HG02870 (cell line): Measurements from ENCODE around the gene IGF1.

ENCODE experiments used
- ATAC-seq: cut with Tn5 transposase; IDR thresholded peaks from one replicate; pipeline ENCODE4 v1.9.1; 2021; ENCODE audit warnings: mild to moderate bottlenecking, moderate library complexity; ENCODE audit not compliant: unreplicated experiment

IGF1 gene

DNA sequence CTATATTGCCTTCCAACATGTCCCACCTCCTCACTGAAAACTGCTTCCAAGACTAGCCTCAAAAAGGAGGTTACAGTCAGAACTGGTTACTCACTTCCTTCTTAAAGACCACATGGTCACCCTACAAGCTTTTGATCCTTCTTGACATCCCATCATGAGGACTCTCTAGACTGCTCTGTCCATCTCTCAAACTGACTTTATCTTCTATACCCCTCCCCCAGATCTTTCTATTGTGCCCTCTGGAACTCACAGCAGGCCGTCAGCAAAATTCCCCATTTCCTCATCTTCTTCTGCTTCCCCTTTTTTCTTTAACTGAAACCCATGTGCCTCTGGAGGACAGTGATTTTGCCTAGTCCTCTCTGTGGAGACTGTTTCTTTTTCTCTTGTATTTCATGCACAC lies 18.1 kb upstream of the IGF1 start:
- peak; percentile 51 for ATAC-seq

DNA sequence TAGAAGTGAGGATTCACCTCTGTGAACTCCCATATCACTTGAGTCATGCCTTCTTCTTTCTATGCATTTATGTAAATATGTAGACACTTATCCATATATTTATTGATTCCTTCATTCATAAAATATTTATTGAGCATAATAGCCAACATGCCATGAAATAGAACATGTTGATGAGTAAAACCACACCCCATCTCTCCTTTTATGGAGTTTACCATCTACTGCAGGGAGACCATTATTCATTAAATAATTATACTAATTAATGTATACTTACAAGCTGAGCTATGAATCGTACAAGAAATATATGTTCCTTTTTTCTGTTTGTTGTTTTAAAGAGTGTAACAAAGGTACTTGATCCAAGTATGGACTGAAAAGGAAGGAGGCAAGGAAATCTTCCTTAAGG lies 17.4 kb upstream of the IGF1 start:
- ATAC-seq = no peak

DNA sequence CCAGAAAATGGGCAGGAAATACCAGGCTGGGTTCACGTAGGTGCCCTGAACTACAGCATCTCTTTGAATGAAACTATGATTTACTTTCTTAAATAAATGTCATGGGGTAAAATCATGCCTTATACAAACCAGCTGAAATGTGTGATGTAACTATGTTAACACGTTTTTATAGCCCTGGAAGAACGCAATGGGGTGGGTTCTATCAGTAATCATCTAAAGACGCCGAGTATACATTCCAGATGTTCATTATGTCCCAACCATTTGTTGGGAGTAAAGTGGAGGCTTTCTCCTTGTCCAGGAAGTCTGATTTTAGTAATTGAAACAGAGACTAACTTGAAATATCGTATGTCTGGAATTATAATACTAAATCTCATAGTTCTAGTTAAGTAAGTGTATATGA lies 16.2 kb upstream of the IGF1 start:
- no peak for ATAC-seq

DNA sequence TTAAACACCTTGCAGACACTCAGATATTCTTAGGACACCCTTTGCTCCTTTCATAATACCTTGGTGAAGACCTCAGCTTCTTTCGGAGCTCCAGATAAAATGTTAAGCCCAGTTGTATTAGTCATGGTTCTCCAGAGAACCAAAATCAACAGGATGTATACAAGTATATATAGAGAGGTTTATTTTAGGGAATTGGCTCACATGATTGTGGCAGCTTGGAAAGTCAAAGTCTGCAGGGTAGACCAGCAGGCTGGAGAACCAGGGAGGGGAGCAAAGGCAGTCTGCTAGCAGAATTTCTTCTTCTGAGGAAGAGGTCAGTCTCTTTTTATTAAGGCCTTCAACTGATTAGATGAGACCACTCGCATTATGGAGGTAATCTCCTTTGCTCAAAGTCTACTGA lies 6.9 kb upstream of the IGF1 start:
- ATAC-seq = no peak

DNA sequence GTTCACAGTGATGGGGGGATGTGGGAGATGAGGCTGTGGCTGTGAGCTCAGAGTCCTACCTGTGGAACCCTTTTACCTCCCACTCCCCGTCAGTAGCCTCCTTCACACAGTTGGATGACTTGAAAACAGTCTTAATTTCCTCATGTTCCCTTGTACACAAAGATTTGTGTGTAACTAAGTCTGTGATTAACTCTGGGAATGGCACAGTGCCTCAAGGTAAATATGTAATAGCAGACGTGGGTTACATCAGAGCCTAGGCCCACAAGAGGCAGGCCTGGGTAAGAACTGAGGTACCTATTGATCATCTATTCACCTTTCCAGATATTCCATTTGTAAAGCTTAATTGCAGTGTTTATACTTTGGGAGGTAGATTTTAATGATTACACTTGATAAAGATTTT lies 5.8 kb upstream of the IGF1 start:
- no peak for ATAC-seq

DNA sequence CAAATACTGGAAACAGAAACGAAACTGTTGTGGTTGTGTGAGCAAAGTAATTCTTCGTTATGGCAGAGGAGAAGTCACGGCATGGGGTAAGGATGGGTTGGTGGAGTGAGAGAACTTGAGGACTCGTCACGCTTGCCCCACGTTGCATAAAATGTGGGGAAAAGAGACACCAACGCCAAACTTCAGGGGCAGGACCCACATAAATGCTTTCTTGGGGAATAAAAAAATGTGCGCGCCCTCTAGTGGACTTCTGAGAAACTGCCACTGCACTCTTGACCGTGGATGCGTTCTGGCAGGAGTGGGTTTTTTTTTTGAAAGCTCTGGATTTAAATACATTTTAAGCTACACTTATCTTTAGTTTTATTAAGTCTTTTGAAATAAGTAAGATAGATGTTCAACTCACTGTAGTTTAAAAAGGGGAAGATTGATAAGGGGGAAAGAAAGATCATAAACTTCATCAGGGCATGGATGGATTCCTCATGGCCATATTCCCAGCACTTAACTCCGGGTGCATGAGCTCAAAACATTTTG lies 4.1 kb upstream of the IGF1 start:
- peak; percentile 64 for ATAC-seq

DNA sequence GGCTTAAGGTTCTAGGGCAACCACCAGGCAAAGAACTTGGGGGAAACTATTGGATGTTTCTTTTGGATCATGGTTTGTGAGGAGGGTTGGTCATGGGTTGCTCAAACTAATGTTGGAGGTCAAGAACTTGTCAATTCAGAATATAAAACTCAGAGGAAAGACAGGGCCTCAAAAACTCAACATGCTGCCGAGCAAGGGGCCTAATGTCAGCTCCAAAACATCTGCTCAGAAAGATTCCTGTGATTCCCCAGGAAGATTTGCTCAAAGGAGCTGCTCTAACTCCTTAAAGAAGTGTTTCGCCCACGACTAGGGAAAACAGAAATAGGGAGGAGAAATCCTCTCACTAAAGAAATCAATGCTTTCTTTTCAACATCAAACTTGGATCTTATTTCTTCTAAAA lies 3.7 kb upstream of the IGF1 start:
- ATAC-seq = no peak

DNA sequence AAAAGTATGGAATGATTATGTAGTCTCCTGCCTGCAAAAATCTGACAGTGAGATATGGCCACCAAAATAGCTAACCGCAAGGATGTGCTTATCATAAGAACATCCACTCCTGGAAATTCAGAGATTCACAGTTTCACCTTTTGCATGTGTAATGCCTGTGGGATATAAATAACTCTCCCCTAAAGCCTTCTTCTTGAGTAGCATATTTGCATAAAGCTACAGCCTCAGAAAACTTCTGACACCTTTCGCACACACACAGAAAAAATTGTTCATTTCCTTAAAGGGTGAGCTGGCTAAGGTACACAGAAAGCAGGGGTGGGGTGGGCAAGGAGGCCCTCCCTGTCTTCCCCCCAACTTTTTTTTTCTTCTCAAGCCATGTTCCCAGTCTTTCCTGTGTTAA lies 3.1 kb upstream of the IGF1 start:
- peak; percentile 51 for ATAC-seq

DNA sequence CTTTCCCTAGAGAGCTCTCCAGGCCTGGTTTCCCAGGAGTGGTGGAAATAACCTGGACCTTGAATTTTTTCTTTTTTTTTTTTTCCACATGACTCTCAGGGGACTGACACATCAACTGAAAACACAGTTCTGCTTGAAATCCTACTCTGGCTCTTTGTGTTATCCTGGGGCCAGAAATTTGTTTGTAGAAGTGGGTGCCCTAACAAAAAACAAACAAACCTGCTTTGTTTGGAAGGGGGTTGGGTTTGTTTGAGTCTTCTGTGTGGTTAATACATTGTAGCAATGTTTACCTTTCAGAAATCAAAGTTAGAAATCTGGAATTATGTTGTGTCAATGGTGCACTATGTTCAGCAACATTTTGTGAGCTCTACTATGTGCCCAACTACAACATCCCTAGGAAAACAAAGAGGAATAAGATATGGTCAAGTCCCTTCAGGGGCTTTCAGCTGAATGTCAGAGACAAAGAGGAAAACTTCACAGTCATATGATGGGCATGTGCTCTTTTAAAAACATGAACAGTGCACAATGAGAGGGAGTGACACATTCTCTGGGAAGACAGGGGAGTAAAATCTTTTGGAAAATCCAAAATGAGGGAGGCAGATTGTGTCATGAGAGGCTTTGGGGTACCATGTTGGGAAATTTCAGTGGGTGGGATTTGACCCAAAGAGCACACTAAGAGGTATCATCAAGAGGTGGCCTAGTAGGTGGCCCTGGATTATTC lies 1.5 kb upstream of the IGF1 start:
- no peak for ATAC-seq

DNA sequence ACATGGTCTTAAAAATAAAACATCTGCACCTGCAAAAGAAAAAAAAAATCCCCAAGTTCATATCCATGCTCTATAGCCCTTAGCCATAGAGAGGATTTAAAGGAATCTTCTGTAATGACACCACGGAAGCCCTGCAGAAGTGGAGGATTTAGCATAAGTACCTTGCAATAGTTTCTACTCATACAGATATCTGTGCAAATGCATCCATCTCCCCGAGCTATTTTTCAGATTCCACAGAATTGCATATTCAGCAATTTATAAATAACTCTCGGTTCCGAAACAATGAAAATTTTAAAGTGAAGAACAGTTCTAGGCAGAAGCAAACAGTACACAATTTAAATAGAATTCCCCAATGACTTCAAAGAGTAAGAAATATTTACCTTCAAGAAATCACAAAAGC lies 424 bp downstream of the IGF1 start:
- ATAC-seq = no peak

DNA sequence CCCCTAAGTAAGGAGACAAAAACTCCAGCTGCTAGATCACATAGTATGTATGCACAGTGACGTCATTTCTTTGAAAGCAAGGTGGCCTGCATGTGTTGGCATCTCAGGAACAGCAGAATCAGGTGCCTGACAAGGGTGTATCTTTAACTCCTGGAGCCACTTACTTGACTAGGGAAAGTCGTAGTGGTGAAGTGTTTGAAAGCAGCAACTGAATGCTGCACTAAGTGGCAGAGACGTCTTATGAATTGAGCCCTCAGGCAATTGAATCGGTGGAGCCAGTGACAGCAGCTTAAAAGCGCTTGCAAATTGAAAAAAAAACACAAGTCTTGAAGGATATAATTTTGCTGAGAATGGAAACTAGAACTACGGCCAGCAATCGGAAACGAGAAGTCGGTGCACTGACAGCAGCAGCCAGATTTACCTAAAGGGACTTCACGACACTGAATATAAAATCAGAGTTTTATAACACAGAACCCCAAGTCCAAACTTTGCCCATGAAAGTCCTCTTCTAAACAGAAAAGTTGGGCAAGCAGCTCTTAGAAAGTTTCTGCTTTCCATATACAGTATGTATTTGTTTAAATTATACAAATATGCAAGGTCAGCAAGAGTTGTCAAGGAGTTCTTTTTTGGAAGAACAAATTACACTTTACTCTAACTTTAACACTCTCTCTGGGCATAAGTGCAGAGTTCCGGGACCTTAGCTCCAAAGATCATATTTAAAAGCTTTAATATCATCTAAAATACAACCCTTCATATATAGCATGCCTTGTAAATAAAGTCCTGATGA lies 1.1 kb downstream of the IGF1 start:
- ATAC-seq = peak; percentile 7

DNA sequence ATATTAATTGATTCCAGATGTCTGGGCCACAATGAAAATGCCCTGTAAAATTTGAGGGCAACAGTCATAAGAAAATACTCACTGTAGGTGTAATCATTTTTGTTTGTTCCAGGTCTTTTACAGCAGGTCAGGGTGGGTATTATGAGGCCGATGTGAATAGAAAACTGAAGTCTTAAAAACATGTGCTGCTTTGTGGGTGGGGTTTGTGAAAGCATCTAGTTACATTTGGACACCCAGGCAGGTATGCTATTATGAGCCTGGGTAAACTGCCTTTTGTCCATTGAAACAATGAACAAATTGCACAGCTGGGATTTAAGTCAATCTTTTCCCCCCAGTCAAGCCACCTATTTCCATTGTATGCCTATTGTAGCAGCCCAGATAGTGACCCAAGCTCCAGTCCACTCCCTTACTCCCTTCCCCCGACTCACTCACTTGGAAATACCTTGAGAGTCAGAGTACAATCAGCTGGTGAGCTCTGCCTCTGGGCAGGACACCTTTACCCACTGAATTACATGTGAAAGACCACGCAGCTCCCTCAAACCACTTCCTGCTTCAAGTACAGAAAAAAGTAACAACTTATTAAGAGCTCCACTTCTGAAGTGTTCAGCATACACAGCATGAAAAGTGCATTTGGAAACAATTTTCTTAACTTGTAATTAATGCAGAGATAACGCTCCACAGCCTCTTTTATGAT lies 1.8 kb downstream of the IGF1 start:
- ATAC-seq = peak; percentile 55

DNA sequence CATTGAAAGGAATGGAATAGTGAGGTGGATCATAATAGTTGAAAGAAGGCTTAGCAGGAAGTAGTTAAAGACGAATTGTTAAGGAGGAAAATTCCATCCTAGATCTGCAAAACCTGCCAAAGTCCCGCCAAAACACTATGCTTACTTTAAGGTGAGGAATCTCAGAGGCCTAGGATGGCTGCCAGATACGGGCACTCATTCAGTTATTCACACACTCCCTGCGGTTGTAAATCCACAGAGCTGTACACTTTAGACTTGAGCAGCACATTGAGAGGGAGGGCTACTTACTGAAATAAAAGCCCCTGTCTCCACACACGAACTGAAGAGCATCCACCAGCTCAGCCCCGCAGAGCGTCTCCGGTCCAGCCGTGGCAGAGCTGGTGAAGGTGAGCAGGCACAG lies 5.0 kb downstream of the IGF1 start:
- ATAC-seq = no peak

DNA sequence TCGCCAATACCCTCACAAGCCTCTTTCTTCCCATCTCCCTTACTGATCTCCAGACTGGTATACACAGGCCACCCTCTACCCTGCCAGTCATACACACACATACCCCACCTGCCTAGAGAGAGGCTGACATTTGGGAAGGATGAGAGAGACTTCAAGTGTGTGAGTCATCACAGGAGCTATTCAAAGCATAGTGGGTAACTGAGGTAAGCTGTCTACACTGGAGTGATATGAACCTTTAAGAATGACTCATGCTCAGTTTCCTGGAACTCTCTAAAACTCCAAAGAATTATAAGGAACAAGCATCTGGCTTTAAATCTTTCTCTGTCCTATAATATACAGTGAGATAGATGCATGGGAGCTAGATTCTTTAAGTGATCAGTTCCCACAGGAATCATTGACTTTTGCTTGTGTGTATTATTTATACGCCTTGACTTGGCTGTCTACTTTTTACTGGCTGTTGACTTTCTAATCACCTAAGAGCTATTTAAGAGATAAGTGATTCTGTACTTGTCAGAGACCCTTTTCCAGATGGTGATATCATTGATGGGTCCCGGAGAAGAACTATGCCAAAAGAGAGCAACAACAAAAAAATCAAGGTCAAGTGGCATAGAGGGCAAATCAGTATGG lies 5.8 kb downstream of the IGF1 start:
- ATAC-seq = peak; percentile 30

DNA sequence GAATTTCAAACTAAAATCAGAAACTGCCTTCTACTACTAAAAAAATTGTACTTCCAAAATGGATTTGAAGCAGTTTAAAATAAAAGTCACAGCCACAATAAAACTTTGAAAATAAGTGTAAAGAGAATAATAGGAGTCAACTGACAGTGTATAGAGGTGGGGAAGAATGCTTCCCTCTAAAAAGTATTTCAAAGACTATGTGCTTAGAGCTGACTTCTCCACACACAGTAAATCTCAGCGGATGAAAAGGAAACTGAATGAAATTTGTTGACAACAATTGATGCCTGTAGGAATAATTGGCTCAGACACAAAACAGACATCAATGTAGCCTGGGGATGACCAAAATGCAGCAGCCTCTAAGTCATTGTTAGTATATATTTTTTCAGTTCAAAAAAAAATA lies 7.9 kb downstream of the IGF1 start:
- no peak for ATAC-seq

DNA sequence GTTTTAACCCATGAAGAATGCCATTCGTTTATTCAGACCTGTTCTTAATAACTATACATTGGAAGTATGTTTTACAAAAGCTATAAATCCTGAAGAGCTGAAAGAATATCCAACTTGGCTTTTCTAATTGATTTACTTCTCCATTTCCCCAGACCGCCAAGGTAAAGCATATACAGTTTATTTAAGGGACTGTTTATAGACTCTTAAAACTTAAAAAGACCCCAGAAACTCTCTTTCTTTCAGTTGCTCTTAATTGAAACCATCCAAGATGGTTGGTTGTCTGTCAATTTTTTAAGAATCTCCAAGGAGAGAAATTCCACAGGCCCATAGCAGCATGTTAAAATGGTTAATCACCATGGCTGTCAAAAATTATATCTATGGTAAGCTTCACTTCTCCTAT lies 8.8 kb downstream of the IGF1 start:
- no peak for ATAC-seq

DNA sequence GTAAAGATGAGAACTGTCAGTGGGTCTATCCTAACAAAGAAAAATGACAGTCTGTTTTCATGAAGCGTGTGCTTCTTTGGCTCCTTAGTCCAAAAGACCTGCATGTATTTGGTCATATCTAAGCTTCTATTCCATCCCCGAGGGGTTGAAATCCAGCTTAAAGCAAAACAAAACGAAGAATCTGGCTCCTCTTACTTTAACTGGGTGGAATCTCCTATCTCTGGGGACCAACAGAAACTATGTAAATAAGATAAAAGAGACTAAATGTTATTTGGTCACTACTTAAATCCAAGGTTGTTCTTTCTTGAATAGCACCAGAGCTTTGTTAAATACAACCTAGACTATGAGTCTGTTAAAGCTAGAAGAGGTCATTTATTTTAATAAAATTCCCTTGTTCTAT lies 9.4 kb downstream of the IGF1 start:
- no peak for ATAC-seq

DNA sequence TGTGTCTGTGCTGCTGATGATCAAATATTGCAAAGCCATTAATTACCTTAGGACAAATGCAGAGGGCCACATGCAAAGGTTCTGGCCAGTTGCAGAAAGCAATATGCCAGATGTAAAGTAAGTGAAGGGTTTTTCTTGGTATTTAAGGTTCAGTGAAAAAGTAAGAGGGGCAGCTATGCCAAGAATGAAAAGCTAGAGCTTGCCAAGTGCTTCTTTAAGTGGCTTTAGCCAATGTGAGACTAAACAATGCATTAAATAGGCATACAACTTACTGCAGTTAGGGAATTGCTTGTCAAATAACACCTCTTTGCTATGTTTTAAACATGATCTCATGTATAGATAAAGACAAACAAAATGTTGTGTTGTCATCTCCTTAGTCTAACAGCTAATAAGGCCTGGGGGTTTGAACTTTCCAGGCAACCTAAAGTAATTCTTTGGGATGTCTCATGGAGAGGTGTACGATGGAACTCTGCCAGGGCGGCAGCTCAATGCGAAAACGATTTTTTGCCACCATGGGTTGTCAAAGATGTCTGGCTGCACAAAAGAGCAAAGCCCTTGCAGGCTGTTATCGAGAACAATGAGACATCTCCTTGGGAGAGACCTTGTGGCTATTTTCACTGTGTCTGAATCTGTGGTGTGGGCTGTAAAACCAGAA lies 12.0 kb downstream of the IGF1 start:
- no peak for ATAC-seq

DNA sequence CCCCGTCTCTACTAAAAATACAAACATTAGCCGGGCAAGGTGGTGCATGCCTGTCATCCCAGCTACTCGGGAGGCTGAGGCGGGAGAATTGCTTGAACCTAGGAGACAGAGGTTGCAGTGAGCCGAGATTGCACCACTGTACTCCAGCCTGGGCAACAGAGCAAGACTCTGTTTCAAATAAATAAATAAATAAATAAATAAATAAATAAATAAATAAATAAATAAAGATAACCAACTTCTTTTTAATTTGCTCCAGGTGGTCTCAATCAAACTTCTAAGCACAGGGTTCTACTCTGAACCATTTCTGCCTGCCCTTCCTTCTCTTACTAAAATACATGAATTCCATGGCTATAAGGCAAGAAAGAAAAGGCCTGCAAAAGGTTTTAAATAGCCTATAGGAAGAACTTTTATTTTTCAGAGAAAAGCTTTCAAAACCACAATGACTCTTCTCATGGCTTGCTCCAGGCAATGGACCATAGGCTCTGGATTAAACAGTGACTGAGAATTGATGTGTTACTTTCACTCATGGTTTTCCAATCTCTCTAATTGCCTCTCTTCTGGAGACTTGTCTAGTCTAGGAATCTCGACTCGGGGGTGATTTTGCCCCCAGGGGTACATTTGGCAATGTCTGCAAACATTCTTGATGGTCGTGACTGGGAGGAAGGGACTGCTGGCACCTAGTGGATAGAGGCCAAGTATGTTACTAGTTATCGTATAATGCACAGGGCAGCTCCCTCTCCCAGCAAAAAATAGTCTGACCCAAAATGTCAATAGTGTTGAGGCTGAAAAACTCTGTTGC lies 14.4 kb downstream of the IGF1 start:
- no peak for ATAC-seq

DNA sequence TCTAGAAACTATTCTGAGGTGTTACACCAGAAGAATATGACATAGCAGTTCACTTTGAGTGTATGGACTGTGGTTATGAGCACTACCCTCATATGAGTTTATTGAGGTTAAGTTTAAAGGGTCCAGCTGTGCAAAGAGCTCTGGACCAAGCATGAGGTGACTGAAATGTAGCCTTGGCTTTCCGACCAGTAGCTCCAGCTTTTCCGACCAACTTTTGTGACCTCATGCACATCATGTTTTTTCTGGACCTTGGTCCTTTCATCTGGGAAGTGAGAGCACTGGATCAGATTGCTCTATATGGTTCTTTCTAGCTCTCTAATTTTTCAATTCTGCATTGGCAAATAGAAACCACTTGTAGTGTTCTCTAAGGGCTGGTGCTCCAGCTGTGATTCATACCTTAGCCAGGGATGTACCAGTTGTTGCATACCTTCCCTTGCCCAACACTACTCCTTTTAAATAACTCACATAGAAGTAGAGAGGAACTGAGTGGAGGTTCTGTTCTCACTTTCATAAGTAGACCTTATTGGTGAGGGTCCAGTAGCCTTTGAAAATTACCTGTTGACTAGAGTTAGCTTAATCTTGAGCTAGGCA lies 16.6 kb downstream of the IGF1 start:
- no peak for ATAC-seq
